HEK293 (cell line): ENCODE data around the gene OR51Q1.

Source experiments
- CTCF ChIA-PET: fragments of 350-600 bp; formaldehyde crosslinking; extraction: SDS; loops from one replicate; lab custom pipeline; 2021; ENCODE audit warnings: antibody characterized with exemption; lab: Yijun Ruan, JAX
- POLR2A ChIA-PET: fragments of 300-600 bp; formaldehyde crosslinking; extraction: SDS; loops from one replicate; lab custom pipeline; 2020; ENCODE audit warnings: antibody characterized with exemption, inconsistent platforms; lab: Yijun Ruan, JAX
- H3K27ac ChIP-seq: fragments of 200-500 bp; sonication (Bioruptor generic); 2 replicates; pipeline ENCODE4 v1.5.1; 2014; ENCODE audit warnings: low read depth, low read length, control low read depth, inconsistent platforms; ENCODE audit errors: extremely low read depth
- H3K36me3 ChIP-seq, 2 experiments: fragments of 200-500 bp in 1 of 2; sonication (Bioruptor generic) in 1 of 2; 1 replicate in 1 of 2; 2 replicates in 1 of 2; pipeline ENCODE4 v1.5.1; 2014 to 2017; ENCODE audit warnings: inconsistent platforms in 2 of 2, low read length in 2 of 2; ENCODE audit not compliant: control insufficient read depth in 2 of 2, insufficient read depth in 1 of 2
- H3K4me1 ChIP-seq: fragments of 200-500 bp; sonication (Bioruptor generic); 2 replicates; pipeline ENCODE4 v1.5.1; 2014; ENCODE audit warnings: mild to moderate bottlenecking, low read length, inconsistent platforms; ENCODE audit not compliant: control insufficient read depth, insufficient read depth
- H3K4me3 ChIP-seq: 2 replicates; pipeline ENCODE4 v1.5.1; 2011; ENCODE audit warnings: low read depth, mild to moderate bottlenecking, control low read depth, low read length, moderate library complexity
- H3K9me3 ChIP-seq: fragments of 200-500 bp; sonication (Bioruptor generic); 2 replicates; pipeline ENCODE4 v1.5.1; 2014; ENCODE audit warnings: low read depth, low read length, inconsistent platforms; ENCODE audit not compliant: control insufficient read depth, insufficient read depth
- GLI4 ChIP-seq: fragments of 450-650 bp; formaldehyde crosslinking; IDR thresholded peaks from 2 replicates; pipeline ENCODE4 v1.5.1; 2016; ENCODE audit warnings: missing biosample characterization, missing genetic modification characterization
- SALL2 ChIP-seq: fragments of 450-650 bp; formaldehyde crosslinking; IDR thresholded peaks from 2 replicates; pipeline ENCODE4 v1.5.0; 2017; ENCODE audit warnings: missing biosample characterization, mild to moderate bottlenecking, missing genetic modification characterization, borderline replicate concordance
- ZFHX2 ChIP-seq: fragments of 450-650 bp; formaldehyde crosslinking; conservative IDR thresholded peaks from 2 replicates; pipeline ENCODE4 v1.5.1; 2016; ENCODE audit warnings: missing biosample characterization, missing genetic modification characterization
- ZNF175 ChIP-seq: fragments of 450-650 bp; formaldehyde crosslinking; IDR thresholded peaks from 2 replicates; pipeline ENCODE4 v1.5.1; 2016; ENCODE audit warnings: missing biosample characterization, missing genetic modification characterization
- ZNF274 ChIP-seq, 2 experiments: fragments of 200-500 bp in 1 of 2; fragments of 450-650 bp in 1 of 2; sonication (Bioruptor generic) in 1 of 2; formaldehyde crosslinking in 1 of 2; IDR thresholded peaks; 2 replicates each; pipeline versions ENCODE4 v1.5.1 to v1.6.1; 2014 to 2016; ENCODE audit warnings: borderline replicate concordance in 1 of 2, inconsistent platforms in 1 of 2, low read length in 1 of 2, missing biosample characterization in 1 of 2, missing genetic modification characterization in 1 of 2
- ZNF292 ChIP-seq: fragments of 450-650 bp; formaldehyde crosslinking; IDR thresholded peaks from 2 replicates; pipeline ENCODE4 v1.5.1; 2016; ENCODE audit warnings: low read depth, missing biosample characterization, missing genetic modification characterization, borderline replicate concordance
- ZNF302 ChIP-seq: fragments of 450-650 bp; formaldehyde crosslinking; IDR thresholded peaks from 2 replicates; pipeline ENCODE4 v1.5.1; 2016; ENCODE audit warnings: missing biosample characterization, missing genetic modification characterization, low read depth
- ZNF335 ChIP-seq: fragments of 450-650 bp; formaldehyde crosslinking; conservative IDR thresholded peaks from 2 replicates; pipeline ENCODE4 v1.5.1; 2016; ENCODE audit warnings: missing biosample characterization, missing genetic modification characterization
- ZNF416 ChIP-seq: fragments of 450-650 bp; formaldehyde crosslinking; IDR thresholded peaks from 2 replicates; pipeline ENCODE4 v1.5.1; 2016; ENCODE audit warnings: missing biosample characterization, missing genetic modification characterization
- ZNF677 ChIP-seq: fragments of 450-650 bp; IDR thresholded peaks from 2 replicates; pipeline ENCODE4 v1.5.0; 2018; ENCODE audit warnings: missing biosample characterization, mild to moderate bottlenecking, missing genetic modification characterization, moderate library complexity
- TF ChIP-seq, protein P1 (sequence below): fragments of 450-650 bp; formaldehyde crosslinking; IDR thresholded peaks from 2 replicates; pipeline ENCODE4 v1.5.1; 2016; ENCODE audit warnings: missing biosample characterization, missing genetic modification characterization
- TF ChIP-seq, protein P2 (sequence below): sonication (generic); formaldehyde crosslinking; IDR thresholded peaks from 2 replicates; pipeline ENCODE4 v1.8.1; 2022; ENCODE audit warnings: mild to moderate bottlenecking, moderate library complexity, missing genetic modification reagents
- TF ChIP-seq, protein P3 (sequence below): fragments of 450-650 bp; formaldehyde crosslinking; IDR thresholded peaks from 2 replicates; pipeline ENCODE4 v1.5.1; 2016; ENCODE audit warnings: missing biosample characterization, missing genetic modification characterization
- TF ChIP-seq, protein P4 (sequence below): fragments of 450-650 bp; formaldehyde crosslinking; IDR thresholded peaks from 2 replicates; pipeline ENCODE4 v1.5.1; 2017; ENCODE audit warnings: missing biosample characterization, missing genetic modification characterization

Gene OR51Q1

DNA sequence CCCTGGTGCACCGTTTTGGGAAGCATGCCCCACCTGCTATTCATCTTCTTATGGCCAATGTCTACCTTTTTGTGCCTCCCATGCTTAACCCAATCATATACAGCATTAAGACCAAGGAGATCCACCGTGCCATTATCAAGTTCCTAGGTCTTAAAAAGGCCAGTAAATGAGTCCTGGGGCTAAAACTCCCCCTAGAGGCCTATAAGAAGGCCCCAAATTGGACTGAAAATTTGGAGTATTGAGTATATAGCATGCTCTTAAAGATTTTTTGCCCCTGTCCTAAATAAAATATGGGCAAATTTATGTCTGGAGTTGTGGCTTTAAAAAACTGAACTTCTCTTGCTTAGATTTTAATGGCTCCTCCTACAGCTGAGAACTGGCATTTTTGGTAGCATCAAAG, 31.7 kb upstream of the OR51Q1 start:
- Histone ChIP-seq H3K27ac (no peak overlapping the region), H3K4me1 (no peaks in the 10 kb centered on the region), H3K4me3 (no peak overlapping the region), H3K9me3 (no peaks in the 10 kb centered on the region), H3K36me3 (no peaks in the 10 kb centered on the region)
- POLR2A ChIA-PET, result no interaction called here
- CTCF ChIA-PET, result no interaction called here
- TF ChIP-seq ZNF274 (IDR thresholded peaks at IDR 0.05; ENCODE audit: low read length), result no peak
- no peak for TF ChIP-seq ZNF274 (tag by site-specific recombination; IDR thresholded peaks at IDR 0.05; ENCODE audit: borderline replicate concordance)
- TF ChIP-seq, protein P1, sequence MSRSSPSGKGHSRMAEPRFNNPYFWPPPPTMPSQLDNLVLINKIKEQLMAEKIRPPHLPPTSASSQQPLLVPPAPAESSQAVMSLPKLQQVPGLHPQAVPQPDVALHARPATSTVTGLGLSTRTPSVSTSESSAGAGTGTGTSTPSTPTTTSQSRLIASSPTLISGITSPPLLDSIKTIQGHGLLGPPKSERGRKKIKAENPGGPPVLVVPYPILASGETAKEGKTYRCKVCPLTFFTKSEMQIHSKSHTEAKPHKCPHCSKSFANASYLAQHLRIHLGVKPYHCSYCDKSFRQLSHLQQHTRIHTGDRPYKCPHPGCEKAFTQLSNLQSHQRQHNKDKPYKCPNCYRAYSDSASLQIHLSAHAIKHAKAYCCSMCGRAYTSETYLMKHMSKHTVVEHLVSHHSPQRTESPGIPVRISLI (tag by site-specific recombination), result no peak
- no peak for TF ChIP-seq ZNF677
- no peak for TF ChIP-seq GLI4 (tag by site-specific recombination)
- no peak for TF ChIP-seq SALL2 (tag by site-specific recombination)

DNA sequence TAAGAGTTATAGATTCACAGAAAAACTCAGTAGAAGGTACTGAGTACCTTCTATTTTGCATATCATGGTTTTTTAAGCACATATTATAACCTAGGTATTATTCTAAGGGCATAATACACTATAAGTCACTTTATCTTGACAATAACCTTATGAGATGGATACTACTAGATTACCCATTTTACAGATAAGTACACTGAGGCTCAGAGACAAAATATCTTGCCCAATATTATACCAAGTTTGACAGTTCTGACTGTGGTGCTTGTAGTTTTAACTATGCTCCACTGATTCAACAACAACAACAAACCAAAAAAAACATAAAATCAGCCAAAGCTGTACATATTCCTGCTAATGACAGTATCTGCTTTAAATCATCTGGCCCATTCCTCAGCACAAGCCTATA, 27.8 kb upstream of the OR51Q1 start:
- H3K4me1 ChIP-seq, result no peaks in the 10 kb centered on the region
- no peaks in the 10 kb centered on the region for H3K9me3 ChIP-seq
- H3K27ac ChIP-seq, result no peak overlapping the region
- ChIA-PET CTCF (no interaction called here), POLR2A (no interaction called here)
- no peak overlapping the region for H3K4me3 ChIP-seq
- no peak for TF ChIP-seq ZNF416 (tag by site-specific recombination)
- H3K36me3 ChIP-seq, result no peaks in the 10 kb centered on the region

DNA sequence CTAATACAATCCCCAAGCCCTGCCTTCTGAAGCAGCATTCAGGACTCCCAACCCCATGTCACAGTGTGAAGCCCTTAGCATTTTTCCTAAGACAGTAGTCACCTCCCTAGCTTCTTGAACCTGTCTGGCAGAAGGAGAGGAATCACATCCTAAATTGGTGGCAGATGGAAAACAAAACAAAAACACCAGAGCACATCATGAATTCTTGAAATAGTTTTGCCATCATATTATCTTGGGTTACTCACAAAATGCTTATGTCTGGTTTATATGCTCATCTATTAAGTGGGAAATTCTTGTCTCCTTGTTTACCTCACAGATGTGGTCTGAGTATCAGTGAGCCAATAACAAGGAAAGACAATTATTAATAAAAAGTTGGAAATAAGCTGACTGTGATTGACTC, 23.0 kb upstream of the OR51Q1 start:
- no peak overlapping the region for H3K4me3 ChIP-seq
- ChIA-PET POLR2A (no interaction called here), CTCF (interaction anchor here (1.2 kb wide), 1 partner anchor 275 kb away, joined by 3 read pairs; no protein-coding TSS in a partner anchor)
- H3K9me3 ChIP-seq, result no peaks in the 10 kb centered on the region
- TF ChIP-seq, protein P2, sequence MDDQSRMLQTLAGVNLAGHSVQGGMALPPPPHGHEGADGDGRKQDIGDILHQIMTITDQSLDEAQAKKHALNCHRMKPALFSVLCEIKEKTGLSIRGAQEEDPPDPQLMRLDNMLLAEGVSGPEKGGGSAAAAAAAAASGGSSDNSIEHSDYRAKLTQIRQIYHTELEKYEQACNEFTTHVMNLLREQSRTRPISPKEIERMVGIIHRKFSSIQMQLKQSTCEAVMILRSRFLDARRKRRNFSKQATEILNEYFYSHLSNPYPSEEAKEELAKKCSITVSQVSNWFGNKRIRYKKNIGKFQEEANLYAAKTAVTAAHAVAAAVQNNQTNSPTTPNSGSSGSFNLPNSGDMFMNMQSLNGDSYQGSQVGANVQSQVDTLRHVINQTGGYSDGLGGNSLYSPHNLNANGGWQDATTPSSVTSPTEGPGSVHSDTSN, result no peak
- H3K4me1 ChIP-seq, result no peaks in the 10 kb centered on the region
- H3K27ac ChIP-seq, result no peak overlapping the region
- H3K36me3 ChIP-seq, result no peaks in the 10 kb centered on the region

DNA sequence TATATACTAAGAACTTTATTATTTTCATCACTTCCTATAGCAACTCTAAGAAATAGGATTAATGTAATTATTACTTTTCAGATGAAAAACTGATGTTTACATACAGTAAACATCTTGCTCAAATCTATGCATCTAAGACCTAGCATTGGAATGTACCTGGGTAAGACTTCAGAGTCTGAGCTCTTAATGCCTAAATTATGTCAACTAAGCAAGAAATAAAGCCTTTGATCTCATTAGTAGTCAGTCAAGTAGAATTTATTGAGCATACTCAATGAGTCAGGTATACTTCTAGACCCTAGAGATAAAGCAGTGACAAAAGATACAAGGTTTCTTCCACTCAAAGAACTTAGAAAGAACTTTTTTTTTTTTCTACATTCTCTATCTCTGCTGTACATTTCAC, 16.7 kb upstream of the OR51Q1 start:
- no peaks in the 10 kb centered on the region for H3K4me1 ChIP-seq
- H3K27ac ChIP-seq, result no peak overlapping the region
- TF ChIP-seq ZNF335 (tag by site-specific recombination) (no peak), ZNF175 (tag by site-specific recombination) (no peak), ZFHX2 (tag by site-specific recombination) (no peak), SALL2 (tag by site-specific recombination) (no peak), ZNF292 (tag by site-specific recombination) (no peak), ZNF302 (tag by site-specific recombination) (no peak)
- TF ChIP-seq, protein P3, sequence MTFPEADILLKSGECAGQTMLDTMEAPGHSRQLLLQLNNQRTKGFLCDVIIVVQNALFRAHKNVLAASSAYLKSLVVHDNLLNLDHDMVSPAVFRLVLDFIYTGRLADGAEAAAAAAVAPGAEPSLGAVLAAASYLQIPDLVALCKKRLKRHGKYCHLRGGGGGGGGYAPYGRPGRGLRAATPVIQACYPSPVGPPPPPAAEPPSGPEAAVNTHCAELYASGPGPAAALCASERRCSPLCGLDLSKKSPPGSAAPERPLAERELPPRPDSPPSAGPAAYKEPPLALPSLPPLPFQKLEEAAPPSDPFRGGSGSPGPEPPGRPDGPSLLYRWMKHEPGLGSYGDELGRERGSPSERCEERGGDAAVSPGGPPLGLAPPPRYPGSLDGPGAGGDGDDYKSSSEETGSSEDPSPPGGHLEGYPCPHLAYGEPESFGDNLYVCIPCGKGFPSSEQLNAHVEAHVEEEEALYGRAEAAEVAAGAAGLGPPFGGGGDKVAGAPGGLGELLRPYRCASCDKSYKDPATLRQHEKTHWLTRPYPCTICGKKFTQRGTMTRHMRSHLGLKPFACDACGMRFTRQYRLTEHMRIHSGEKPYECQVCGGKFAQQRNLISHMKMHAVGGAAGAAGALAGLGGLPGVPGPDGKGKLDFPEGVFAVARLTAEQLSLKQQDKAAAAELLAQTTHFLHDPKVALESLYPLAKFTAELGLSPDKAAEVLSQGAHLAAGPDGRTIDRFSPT (tag by site-specific recombination), result no peak
- TF ChIP-seq, protein P4, sequence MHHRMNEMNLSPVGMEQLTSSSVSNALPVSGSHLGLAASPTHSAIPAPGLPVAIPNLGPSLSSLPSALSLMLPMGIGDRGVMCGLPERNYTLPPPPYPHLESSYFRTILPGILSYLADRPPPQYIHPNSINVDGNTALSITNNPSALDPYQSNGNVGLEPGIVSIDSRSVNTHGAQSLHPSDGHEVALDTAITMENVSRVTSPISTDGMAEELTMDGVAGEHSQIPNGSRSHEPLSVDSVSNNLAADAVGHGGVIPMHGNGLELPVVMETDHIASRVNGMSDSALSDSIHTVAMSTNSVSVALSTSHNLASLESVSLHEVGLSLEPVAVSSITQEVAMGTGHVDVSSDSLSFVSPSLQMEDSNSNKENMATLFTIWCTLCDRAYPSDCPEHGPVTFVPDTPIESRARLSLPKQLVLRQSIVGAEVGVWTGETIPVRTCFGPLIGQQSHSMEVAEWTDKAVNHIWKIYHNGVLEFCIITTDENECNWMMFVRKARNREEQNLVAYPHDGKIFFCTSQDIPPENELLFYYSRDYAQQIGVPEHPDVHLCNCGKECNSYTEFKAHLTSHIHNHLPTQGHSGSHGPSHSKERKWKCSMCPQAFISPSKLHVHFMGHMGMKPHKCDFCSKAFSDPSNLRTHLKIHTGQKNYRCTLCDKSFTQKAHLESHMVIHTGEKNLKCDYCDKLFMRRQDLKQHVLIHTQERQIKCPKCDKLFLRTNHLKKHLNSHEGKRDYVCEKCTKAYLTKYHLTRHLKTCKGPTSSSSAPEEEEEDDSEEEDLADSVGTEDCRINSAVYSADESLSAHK (tag by site-specific recombination), result no peak
- no peaks in the 10 kb centered on the region for H3K9me3 ChIP-seq
- no peaks in the 10 kb centered on the region for H3K36me3 ChIP-seq
- ChIA-PET POLR2A (no interaction called here), CTCF (no interaction called here)
- no peak overlapping the region for H3K4me3 ChIP-seq
